IMR-90 (cell line): Measurements from ENCODE around the gene KCNC2.

Experiments used
- CTCF ChIP-seq: conservative IDR thresholded peaks from 2 replicates; pipeline ENCODE4 v1.5.1; 2012; ENCODE audit warnings: mild to moderate bottlenecking, low read depth, low read length, improper control_type of control experiment
- RCOR1 ChIP-seq: IDR thresholded peaks from 2 replicates; pipeline ENCODE4 v1.6.1; 2012; ENCODE audit warnings: mild to moderate bottlenecking, low read length, improper control_type of control experiment; ENCODE audit not compliant: insufficient replicate concordance

DNA sequence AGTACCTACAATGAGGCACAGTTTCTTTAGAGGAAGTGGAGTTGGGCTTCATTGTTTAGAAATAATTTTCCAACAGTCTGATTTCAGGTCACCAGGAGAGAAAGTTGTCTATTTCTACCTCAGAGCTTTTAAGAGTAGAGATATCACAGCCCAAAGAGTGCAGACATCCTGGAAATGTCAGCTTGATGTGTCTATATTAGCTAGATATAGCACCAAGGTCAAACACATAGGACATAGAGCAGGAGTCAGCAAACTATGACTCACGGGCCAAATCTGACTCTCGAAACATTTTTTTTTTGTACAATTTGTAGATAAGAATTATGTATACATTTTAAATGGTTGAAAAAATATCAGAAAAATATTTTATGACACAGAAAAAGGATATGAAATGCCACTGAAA is 53.7 kb downstream of the KCNC2 start:
- no peak for TF ChIP-seq RCOR1
- no peak for TF ChIP-seq CTCF
